Measurements from ENCODE around the gene CHCHD6.

The CHCHD6 gene

DNA sequence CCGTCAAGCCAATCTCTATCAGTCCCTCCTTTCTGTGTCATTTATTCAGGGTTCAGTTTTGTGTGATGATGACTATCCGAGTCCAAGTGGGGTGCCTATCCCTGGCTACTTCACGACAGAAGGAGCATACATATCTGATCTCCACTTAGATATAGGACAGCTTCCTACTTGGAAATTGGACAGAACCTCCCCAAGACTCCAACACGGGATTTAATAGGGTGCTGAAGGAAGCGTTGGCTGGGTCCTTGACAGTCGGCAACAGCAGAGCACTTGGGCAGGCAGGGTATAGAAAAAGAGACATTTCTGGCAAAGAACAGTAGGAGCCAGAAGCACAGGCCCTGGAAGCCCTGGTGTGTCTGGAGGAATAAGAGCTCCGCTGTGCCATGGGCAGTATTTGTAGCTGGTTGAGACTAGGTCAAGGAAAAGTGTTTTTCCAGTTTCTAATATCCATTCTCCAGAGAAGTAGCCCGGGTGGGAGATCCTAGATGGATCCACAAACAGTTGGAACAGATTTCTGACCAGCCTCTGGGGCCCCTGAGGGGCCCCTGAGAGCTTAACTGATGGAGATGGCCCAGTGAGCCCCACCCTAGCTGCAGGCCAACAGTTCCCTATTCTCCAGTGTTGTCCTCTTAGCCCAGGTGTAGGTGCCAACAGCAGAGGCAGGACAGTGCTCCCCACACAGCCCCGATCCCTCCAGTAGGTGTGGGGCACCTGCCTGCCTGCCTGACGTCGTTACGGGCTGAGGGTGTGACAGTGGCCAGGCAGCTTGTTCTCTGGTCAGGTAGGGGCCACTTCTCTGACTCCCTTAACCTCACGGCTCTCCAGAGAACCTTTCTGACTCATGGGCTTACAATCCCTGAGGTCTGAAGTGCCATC is 130.8 kb downstream of the CHCHD6 start:
- DNase-seq = no peak

DNA sequence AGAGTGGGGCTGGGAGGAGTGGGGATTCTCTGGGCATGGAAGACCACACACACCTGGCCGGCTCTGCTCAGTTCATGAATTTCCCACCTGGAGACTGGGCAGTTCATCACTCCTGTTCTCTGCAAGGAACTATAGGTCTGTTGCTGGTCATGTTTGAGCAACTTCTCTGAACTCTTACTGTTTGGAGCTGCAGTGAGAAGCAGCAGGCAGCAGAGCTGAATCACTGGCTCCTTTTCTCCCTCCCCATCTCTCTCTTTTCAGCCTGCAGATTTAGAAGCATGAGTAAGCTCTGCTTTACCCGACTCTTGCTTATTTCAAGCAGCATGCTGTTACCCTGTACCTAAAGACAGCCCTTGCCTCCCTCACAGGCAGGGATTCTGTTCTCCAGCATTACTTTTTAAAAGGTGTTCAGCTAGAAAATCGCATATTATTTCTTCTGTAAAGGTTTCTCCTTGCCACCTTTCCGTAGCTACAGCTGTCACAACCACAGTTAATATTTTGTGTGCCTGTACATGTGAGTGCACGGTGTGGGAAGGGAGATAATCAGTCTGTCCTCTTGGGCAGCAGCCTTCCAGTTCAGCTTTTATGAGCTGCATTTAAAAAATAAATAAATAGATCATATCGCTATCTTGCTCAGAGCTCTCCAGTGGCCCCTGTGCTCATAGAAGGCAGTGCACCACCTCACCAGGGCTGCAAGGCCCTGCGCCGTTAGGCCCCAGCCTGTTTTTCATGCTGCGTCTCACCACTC is 131.6 kb downstream of the CHCHD6 start:
- no peak for DNase-seq

DNA sequence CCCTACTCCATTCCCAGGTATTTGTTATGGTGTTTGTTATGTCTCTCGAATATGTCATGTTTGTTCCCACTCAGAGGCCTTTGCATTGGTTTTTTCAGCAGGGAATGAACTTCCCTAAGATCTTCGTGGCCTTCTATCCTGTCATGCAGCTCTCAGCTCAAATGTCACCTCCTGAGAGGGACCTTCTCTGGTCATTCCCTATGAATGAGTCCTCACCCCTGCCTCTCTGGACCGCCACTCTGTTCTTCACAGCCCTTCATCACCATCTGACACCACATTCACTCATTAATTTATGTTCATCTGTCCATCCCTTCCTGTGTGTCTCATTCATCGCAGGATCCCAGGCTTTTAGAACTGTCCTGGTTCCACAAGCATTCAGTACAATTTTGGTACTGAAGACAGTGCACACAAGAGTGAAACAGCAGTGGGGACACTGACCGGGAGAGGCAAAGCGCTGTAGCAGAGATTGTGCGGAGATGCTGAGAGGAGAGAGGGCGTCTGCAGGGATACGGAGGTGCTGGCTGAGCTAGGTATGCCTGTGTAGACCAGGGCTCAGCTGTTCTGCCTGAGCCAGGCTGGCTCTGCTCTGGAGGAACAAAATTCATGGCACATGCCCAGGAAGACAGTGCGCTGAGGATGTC is 132.3 kb downstream of the CHCHD6 start:
- DNase-seq = no peak

DNA sequence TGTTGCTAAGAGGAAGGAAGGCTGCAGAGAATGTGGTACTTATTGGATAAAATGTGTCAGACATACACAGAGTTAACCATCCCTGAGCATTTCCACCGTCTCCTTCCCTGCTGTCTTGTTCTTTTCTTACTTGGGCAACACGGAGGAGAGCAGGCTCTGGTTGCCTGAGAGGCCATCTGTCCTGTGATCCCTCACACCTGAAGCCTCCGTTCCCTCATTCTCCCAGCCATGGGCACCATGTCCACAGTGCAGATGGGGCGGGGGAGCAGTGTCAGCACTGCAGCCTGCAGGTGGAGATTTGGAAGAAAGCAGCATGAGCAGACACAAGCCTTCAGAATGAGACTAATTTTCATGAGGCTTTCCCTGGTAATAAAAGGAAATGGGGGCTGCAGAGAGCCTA is 133.7 kb downstream of the CHCHD6 start:
- DNase-seq = no peak

DNA sequence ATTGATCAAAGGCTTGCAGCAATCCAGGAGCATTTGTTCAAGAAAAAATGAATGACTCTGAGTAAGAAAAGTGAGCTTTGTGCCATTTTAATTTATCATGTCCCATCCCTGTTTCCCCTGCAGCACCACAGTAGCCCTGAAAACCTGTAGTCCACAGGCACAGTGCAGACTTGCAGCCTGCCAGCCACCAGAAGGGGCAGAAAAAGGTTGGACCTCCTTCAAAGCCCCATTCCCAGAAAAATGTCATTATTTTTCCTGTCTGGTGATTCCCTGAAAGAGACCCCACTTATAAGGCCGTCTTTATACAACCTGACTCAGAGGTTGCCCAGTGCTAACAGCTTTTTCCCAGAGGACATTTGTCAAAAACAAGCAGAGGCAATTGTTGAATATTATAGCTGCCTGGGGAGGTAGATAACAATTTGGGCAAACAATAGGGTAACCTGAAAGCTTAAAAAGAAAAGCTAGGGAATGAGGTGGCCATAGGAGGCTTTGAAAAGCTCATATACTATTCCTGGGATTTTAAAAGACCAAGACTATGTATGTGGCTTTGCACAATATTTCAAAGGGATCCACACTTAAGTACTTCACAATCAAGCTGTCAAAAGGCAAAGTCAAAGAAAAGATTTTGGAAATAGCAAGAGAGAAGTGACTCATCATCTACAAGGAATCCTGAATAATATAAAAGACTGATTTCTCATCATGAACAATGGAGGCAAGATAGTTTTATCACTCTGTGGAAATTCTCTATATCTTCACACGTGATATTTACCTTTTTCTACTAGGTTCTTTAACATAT is 142.1 kb downstream of the CHCHD6 start:
- DNase-seq = no peak

DNA sequence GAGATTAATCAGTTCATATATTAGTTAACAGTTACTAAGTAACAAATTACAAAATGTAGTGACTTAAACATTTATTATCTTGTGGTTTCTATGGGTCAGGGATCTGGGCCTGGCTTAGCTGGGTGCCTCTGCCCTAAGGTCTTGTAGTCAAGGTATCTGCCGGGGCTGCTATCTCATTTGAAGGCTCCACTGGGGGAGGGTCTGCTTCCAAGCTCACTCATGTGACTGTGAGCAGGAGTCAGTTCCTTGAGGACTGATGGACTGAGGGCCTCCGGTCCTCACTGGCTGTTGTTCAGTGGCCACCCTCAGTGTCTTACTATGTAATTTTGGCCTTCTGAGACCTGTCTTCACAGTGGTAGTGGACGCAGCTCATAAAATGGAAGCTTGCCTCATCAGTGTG is 143.0 kb downstream of the CHCHD6 start:
- DNase-seq = no peak

DNA sequence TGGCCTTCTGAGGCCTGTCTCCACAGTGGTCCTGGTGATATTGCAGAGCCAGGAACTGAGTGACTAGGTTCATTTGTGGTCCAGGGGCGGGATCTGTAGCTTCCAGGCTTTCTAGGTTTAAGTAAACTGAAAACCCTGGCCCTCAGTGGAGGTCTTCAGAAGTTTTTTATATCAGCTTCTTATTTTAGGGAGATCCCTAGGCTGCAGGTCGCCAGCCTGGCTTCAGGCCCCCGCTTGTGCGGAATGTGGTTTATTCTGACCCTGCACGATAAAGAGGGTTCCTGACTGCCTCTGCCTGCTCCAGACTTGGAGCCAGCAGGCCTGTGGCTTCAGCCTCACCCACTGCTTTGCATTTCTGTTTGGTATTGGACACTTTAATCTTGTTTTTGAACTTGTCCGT is 145.0 kb downstream of the CHCHD6 start:
- DNase-seq = no peak

DNA sequence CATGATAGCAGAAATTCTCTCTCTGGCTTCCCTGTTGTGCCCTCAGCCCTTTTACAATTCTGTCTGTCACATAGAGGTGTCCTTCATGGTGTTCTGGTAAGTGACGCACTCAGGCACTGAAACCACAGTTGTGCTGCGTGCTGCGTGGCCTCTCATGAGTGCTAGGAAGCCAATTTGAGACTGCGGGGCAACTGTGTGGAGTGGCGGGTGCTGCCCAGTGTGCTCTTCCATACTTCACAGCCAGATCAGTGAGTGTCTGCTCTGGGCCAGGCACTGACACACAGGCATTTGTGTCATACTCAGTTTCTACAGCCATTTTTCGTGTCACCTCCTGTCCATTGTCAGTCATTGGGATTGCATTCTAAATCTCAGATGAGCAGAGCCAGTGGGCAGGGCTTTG is 145.7 kb downstream of the CHCHD6 start:
- no peak for DNase-seq

DNA sequence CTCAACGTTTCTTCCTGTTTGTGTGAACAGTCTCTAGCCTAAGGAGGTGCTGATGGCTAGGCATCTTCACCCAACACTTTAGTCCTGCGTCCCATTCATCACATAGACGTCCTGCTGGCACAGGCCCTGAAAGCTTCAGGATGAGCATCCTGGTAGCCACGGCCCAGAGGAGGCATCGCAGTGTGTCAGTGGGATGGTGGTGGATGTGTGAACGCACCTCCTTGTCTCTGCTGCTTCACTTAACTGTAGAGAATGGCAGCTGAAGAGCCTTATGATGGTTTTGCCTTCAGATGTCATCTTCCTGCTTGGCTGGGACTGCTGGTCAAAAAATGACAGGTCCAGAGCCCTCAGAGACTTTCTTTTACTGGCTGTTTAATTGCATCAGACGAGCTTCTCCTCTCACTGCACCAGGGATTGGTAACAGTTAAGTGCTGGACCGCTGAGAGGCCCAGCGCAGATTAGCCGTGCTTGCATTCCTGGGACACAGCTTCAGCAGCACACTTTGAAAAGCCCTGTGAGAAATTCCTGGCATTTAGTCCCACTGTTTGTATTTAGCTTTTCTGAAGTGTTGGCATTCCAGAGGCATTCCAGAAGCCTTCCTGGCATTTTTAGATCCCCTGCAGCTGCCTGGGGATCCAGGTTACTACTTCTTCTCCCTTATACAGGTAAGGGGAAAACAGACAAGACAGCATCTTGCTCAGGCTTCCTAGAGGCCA is 146.5 kb downstream of the CHCHD6 start:
- no peak for DNase-seq

DNA sequence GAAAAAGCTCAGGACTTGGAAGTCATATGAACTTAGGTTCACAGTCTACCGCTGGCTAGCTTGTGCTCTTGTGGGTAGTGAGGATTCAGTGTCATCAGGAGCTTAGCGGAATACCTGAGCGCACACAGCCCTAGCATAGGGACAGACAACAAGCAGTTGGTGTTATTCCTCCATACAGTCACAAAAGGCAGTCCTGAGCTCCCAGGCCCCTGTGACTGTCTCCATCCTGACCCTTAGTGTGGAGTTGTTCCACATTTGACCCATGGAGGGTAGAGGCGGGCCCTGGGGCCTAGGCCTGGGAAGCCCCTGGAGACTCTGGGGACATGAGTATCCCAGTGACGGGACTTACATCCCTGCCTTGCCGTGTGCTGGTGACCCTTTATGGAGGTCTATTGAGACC is 147.3 kb downstream of the CHCHD6 start:
- DNase-seq = no peak

DNA sequence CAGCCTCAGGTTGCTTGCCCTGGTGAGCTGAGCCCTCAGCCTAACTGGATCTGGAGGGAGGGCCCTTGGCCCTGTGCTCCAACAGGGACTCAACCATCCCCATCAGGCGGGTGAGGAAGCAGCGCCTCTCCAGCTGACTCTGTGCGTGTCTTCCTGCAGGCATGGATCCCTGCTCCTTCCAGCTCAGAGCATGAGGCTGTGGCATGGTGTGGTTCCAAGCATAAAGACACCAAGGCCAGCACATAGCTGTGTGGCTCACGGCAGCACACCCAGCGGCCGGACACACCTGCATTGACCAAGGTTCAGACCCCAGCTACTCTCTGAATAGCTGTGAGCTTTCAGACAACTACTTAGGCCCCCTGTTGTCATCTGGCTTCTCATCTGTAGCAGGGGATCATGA is 147.9 kb downstream of the CHCHD6 start:
- DNase-seq = peak; percentile 13

DNA sequence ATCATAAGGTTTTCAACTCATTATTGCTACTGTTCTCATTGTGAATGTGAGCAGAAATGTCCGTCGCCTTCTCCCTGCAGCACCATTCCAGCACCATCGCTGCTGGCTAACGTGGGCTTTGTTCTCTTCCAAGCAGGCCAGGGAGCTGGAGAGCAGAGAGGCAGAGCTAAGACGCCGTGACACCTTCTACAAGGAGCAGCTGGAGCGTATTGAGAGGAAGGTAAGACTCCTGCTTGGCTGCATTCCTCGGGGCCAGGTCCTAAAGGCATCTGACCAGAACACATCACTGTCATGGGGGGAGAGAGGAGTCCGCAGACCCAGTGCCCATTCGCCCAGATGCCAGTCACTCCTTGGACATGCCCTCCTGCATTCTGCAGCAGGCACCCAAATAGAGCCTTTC is 148.5 kb downstream of the CHCHD6 start:
- DNase-seq = no peak

DNA sequence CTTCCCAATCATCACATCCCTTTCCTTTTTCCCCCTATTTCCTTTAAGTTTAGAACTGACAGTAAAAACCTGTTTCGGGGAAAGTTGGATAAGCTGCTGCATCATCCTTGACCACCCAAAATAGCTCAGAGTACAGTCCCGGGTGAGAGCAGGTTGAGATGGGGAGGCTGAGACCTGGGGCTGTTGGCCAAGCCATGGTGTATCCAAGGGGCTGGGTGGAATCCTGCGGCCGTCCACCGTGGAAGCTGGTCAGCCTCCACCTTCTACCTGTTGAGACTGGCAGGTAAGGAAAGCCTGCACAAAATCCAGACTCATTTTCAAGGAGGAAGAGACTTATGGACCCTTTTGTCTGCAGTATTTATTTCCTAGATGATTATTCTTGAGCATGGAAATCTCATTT is 150.6 kb downstream of the CHCHD6 start:
- DNase-seq = no peak

DNA sequence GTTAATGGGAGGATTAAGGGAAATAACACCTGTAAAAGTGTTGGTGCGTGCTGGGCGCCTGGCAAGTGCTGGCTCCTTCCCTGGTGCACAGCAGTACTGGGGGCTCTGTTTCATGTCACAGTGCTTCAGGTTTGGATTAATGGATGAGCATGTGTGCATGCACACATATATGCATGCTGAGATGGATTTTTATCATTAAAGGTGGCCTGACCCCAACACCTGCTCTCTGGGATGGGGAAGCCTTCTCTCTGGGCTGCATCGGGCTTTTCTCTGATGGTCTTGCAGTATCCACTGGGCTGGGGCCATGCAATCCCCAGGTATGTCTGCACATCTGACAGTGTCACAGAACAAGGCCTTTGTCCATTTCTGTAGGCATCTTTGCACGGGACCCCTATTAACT is 151.3 kb downstream of the CHCHD6 start:
- DNase-seq = no peak

DNA sequence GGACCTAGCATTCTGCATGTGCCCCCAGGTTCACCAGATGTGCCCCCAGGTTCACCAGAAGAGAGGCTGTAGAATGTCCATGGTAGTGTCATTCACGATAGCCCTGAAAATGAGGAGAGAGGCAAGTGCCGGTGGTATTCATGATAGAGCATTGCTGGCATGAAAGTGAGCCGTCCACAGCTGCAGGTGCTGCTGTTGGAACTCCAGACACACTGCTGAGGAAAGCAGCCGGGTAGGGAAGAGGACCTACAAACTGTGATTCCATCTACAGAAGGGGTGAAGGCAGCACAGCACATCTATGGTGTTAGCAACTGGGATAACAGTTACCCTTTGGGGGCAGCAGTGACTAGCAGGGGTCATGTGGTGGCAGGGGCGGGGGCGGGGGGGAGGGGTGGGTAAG is 153.9 kb downstream of the CHCHD6 start:
- DNase-seq = no peak

DNA sequence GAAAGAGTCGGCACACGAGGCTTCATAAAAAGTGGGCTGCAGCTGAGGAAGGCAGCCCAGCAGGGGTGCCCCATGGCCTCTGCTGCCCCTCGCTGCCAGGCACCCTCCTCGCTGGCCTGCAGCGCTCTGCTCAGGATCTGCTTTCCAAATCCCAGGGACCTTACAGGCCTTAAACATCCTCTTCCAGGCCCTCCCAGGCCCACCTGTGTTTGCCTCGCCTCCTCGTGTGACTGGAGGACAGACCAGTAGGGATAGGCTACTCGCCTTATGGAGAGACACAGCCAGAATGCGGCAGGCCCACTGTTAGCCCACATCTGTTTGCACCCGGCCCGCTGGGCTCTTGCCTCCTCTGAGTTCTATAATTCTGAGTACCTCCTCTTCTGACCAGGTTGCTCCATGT is 154.4 kb downstream of the CHCHD6 start:
- no peak for DNase-seq

DNA sequence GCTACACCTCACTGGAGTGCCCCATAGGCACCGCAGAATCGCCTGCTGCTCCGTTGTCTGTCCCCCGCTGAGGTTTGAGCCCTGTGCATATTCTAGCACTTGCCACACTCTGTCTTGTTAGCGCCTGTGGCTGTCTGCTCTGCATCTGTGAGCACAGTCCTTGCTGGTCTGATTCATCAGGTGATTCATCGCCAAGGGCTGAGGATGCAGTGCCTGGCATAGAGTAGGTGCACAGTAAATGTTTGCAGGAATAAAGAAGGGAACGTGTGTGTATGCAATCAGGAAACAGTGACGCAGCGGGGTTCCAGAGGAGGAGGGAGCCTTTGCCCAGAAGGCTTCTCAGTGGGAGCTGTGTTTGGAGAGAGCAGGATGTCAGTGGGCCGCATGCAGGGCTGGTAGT is 154.8 kb downstream of the CHCHD6 start:
- no peak for DNase-seq

DNA sequence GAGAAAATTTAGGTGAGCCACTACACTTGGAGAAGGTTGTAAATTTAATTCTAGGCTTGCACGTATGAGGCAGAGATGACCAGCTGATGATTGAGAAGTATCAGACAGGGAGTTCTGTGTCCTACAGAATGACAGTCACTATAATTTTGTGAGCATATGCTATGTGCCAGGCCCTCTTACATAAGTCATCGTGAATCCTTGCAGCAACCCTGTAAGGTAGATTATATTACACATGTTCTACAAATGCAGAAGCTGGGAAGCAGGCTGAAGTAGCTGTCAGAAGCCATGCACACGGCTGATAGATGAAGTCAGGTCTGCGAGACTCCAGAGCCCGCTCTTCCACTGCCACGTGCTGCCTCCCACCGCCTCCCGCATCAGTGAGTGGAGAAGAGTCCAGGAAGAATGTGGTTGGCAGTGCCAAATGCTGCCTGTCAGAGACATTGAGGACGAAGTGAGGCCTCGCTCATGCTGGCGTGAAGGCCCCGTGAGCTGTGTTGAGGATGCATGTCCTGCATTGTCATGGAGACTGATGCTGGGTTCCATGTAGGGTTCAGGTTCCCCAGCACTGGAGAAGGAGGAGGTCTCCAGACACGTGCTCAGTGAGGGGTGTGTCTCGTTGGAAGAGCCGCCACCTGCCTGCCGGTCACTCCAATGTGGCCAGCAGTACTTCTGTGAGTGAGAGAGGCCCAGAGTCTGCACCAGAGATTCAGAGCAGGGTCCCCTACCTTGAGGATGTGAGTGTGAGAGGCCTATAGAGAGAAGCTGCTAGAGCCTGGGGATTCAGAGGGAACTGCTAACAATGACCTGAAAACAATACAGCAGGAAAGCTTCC is 155.6 kb downstream of the CHCHD6 start:
- no peak for DNase-seq

DNA sequence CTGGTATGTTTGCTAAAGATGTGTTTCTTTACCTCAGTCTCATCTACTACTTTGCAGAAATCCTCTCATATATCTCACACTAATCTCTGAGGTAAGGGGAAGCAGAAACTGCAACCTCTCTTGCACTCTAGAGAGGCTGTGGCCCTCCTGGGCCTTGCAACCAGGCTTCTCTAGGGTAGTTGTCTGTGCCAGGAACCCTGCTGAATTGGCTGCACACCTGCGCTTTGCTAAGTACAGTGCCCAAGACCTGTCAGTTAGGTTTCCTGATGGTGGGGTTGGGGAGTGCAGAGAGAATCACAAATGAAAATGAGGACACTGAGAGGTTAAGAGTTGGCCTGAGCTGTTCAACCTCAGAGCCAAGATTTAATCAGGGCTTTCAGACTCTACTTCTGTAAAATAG is 161.7 kb downstream of the CHCHD6 start:
- no peak for DNase-seq

DNA sequence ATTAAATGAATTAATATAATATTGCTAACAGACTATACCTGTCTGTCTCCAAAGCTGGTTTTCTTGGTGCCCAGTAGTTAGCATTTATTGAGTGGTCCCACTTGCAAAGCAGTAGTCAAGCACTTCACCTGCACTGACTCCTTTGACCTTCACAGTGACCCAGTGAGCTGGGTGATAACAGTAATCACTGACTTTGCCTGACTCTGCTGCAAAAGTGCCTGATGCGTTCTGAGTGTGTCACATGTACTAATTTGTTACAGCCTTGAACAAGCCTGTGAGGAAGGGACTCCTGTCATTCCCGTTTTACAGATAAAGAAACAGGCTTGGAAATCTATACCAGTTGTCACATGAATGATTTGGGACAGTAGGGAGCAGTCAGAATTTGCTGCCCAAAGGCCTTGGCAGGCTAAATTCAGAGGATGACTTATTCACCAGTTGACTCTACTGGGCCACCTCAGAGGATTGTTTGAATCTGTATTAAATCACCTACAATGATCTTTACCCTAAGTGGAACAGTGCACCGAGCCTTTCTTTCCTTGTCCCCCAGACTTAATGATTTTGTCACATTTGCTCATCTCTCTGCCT is 162.2 kb downstream of the CHCHD6 start:
- no peak for DNase-seq
